ENCODE data around the gene KIT. TPM values are rescaled to one million over a fixed set of nuclear protein-coding genes. Genes with fewer than 3 reads are reported as not detected.
"Not testable (repeated sequence)": the region's sequence is repeated elsewhere in the genome, so short reads cannot be mapped to it uniquely, and the experiment has no call there.

The KIT gene
- total RNA-seq, 5 donors from 2014 or later (not counting 1 experiment from before 2014, with no cell fraction given): 0.98 to 6.6 (median 3.6) TPM

- Mint-ChIP-seq H3K27me3 (peaks cover 13 to 31% of the 10 kb centered on the region in 2 donors), H3K4me1 (peaks cover 2 to 7% (median 4%) of the 10 kb centered on the region in 3 donors), H3K4me3 (no peak overlapping the region), H3K9me3 (no peaks in the 10 kb centered on the region), H3K27ac (no peak overlapping the region), H3K36me3 (no peaks in the 10 kb centered on the region)
- no peak for ATAC-seq (replicated peaks in 1 of 4)
- Histone ChIP-seq H3K27me3 (replicated peaks in 1 of 2; ENCODE audit: control insufficient read depth in 2 of 2, extremely low read depth in 1 of 2, insufficient read depth in 2 of 2, low read length in 1 of 2) (peaks cover 0 to 4% of the 10 kb centered on the region in 2 experiments), H3K36me3 (ENCODE audit: control insufficient read depth in 2 of 2, extremely low read depth in 1 of 2, insufficient read depth in 1 of 2, low read length in 1 of 2) (no peaks in the 10 kb centered on the region), H3K27ac (ENCODE audit: low read length) (no peak overlapping the region), H3K9me3 (no peaks in the 10 kb centered on the region), H3K4me3 (ENCODE audit: control insufficient read depth in 1 of 2, extremely low read depth in 1 of 2, low read length in 1 of 2) (no peak overlapping the region), H3K4me1 (ENCODE audit: control insufficient read depth in 1 of 2, extremely low read depth in 1 of 2, insufficient read depth in 2 of 2, low read length in 2 of 2) (no peaks in the 10 kb centered on the region)
- POLR2A ChIA-PET: no interaction called here
- 95% methylated on average over 24 of the region's 29 CpGs for WGBS (ENCODE audit: insufficient coverage)
- DNase-seq: no peak
- CTCF ChIA-PET: no interaction called here
Observed at GRCh38 chr4:54632537-54632936, 25.2 kb upstream of the KIT start.

DNA sequence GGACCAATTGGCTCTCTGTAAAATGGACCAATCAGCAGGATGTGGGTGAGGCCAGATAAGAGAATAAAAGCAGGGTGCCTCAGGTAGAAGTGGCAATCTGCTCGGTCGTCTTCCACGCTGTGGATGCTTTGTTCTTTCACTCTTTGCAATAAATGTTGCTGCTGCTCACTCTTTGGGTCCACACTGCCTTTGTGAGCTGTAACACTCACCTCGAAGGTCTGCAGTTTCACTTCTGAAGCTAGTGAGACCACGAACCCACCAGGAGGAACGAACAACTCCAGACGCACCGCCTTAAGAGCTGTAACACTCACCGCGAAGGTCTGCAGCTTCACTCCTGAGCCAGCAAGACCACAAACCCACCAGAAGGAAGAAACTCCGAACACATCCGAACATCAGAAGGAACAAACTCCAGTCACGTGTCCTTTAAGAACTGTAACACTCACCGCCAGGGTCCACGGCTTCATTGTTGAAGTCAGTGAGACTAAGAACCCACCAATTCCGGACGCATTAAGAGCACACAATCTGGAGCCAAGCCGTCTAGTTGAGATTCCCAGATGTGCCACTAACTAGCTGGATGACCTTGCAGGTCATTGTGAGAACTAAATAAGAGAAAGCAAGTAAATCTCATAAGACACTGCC, 24.5 kb upstream of the KIT start:
- CTCF ChIA-PET, H3K27ac Mint-ChIP-seq: not testable (repeated sequence)
- 41% methylated on average over 13 of the region's 18 CpGs for WGBS (ENCODE audit: insufficient coverage)

DNA sequence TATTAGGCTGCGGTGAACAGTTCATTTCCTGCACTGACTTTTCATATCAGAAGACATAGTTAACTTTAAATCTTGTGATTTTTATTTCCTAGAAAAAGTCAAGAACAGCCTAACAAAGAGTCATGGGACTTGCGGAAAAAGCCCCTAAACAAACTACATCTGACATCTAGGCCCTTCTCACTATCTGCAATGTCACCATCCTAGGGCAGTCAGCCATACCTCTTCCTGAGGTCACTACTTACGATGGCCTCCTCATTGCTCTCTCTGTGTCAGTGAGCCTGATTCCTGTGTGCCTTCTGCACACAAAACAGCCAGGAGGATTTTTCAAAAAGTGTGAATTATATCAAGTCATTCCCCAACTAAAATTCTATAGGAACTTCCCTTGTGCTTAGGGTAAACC, 22.4 kb upstream of the KIT start:
- ATAC-seq (replicated peaks in 1 of 4) (no peak), DNase-seq (no peak)
- ChIA-PET CTCF (interaction anchor here in 1 of 2 donors (0.7 kb wide), 1 partner anchor 94 kb away, joined by 3 read pairs; no protein-coding TSS in a partner anchor), POLR2A (no interaction called here)
- peaks cover 2 to 7% (median 4%) of the 10 kb centered on the region in 3 donors for H3K4me1 Mint-ChIP-seq
- H3K27me3 Mint-ChIP-seq: peaks cover 7 to 17% of the 10 kb centered on the region in 2 donors
- H3K9me3 Mint-ChIP-seq: no peaks in the 10 kb centered on the region
- H3K27ac ChIP-seq (ENCODE audit: low read length): no peak overlapping the region
- H3K4me1 ChIP-seq (ENCODE audit: control insufficient read depth in 1 of 2, extremely low read depth in 1 of 2, insufficient read depth in 2 of 2, low read length in 2 of 2): no peaks in the 10 kb centered on the region
- no peaks in the 10 kb centered on the region for H3K36me3 Mint-ChIP-seq
- no peak overlapping the region for H3K27ac Mint-ChIP-seq
- H3K9me3 ChIP-seq: no peaks in the 10 kb centered on the region
- no peak overlapping the region for H3K4me3 ChIP-seq (ENCODE audit: control insufficient read depth in 1 of 2, extremely low read depth in 1 of 2, low read length in 1 of 2)
- peaks cover 0 to 4% of the 10 kb centered on the region in 2 experiments for H3K27me3 ChIP-seq (replicated peaks in 1 of 2; ENCODE audit: control insufficient read depth in 2 of 2, extremely low read depth in 1 of 2, insufficient read depth in 2 of 2, low read length in 1 of 2)
- no peaks in the 10 kb centered on the region for H3K36me3 ChIP-seq (ENCODE audit: control insufficient read depth in 2 of 2, extremely low read depth in 1 of 2, insufficient read depth in 1 of 2, low read length in 1 of 2)
- no peak overlapping the region for H3K4me3 Mint-ChIP-seq
- 100% methylated on average over 1 of the region's 3 CpGs for WGBS (ENCODE audit: insufficient coverage)

More for the DNA sequence above, 24.5 kb upstream of the KIT start:
- H3K4me1 Mint-ChIP-seq; H3K9me3 Mint-ChIP-seq; H3K36me3 ChIP-seq (ENCODE audit: control insufficient read depth in 2 of 2, extremely low read depth in 1 of 2, insufficient read depth in 1 of 2, low read length in 1 of 2); H3K9me3 ChIP-seq; H3K36me3 Mint-ChIP-seq; ATAC-seq (replicated peaks in 1 of 4); H3K4me1 ChIP-seq (ENCODE audit: control insufficient read depth in 1 of 2, extremely low read depth in 1 of 2, insufficient read depth in 2 of 2, low read length in 2 of 2); H3K4me3 ChIP-seq (ENCODE audit: control insufficient read depth in 1 of 2, extremely low read depth in 1 of 2, low read length in 1 of 2); H3K27ac ChIP-seq (ENCODE audit: low read length); DNase-seq; H3K27me3 ChIP-seq (replicated peaks in 1 of 2; ENCODE audit: control insufficient read depth in 2 of 2, extremely low read depth in 1 of 2, insufficient read depth in 2 of 2, low read length in 1 of 2): not testable (repeated sequence)
- POLR2A ChIA-PET: interaction anchor here in 1 of 2 donors (0.6 kb wide), 1 partner anchor 15 kb away, joined by 3 read pairs; no protein-coding TSS in a partner anchor
- H3K27me3 Mint-ChIP-seq: peaks cover 13 to 28% of the 10 kb centered on the region in 2 donors
- H3K4me3 Mint-ChIP-seq: peak overlapping the region; percentile 2 to 69 (median 32)

- DNase-seq (no peak), ATAC-seq (replicated peaks in 1 of 4) (no peak)
- H3K4me3 ChIP-seq (ENCODE audit: control insufficient read depth in 1 of 2, extremely low read depth in 1 of 2, low read length in 1 of 2): no peak overlapping the region
- H3K36me3 ChIP-seq (ENCODE audit: control insufficient read depth in 2 of 2, extremely low read depth in 1 of 2, insufficient read depth in 1 of 2, low read length in 1 of 2): no peaks in the 10 kb centered on the region
- H3K36me3 Mint-ChIP-seq: no peaks in the 10 kb centered on the region
- no peaks in the 10 kb centered on the region for H3K9me3 Mint-ChIP-seq
- ChIA-PET CTCF (no interaction called here), POLR2A (no interaction called here)
- WGBS (ENCODE audit: insufficient coverage): no CpG with 5 or more reads among the region's 4 CpGs
- no peak overlapping the region for H3K4me3 Mint-ChIP-seq
- H3K27me3 ChIP-seq (replicated peaks in 1 of 2; ENCODE audit: control insufficient read depth in 2 of 2, extremely low read depth in 1 of 2, insufficient read depth in 2 of 2, low read length in 1 of 2): no peaks in the 10 kb centered on the region
- H3K4me1 Mint-ChIP-seq: peaks cover 2 to 7% (median 4%) of the 10 kb centered on the region in 3 donors
- H3K9me3 ChIP-seq: no peaks in the 10 kb centered on the region
- H3K27ac ChIP-seq (ENCODE audit: low read length): no peak overlapping the region
- H3K4me1 ChIP-seq (ENCODE audit: control insufficient read depth in 1 of 2, extremely low read depth in 1 of 2, insufficient read depth in 2 of 2, low read length in 2 of 2): no peaks in the 10 kb centered on the region
- H3K27ac Mint-ChIP-seq: no peak overlapping the region
- H3K27me3 Mint-ChIP-seq: peaks cover 2 to 6% of the 10 kb centered on the region in 2 donors
Observed at GRCh38 chr4:54637325-54637724, 20.4 kb upstream of the KIT start.

DNA sequence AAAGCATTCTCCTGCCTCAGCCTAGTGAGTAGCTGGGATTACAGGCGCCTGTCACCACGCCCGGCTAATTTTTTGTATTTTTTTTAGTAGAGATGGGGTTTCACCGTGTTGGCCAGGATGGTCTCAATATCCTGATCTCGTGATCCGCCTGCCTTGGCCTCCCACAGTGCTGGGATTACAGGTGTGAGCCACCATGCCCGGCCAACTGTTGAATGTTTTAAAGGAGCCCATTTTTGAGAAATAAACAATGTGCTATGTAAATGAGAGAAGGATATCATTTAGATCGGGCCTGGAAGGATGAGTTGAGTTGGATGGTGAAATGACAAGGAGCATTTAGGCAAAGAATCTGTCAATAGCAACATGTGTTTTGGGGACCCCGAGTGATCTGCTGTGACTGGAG, 16.7 kb upstream of the KIT start:
- H3K27ac ChIP-seq (ENCODE audit: low read length); H3K9me3 Mint-ChIP-seq; H3K4me3 Mint-ChIP-seq; H3K36me3 ChIP-seq (ENCODE audit: control insufficient read depth in 2 of 2, extremely low read depth in 1 of 2, insufficient read depth in 1 of 2, low read length in 1 of 2); DNase-seq; H3K27ac Mint-ChIP-seq; CTCF ChIA-PET; H3K27me3 ChIP-seq (replicated peaks in 1 of 2; ENCODE audit: control insufficient read depth in 2 of 2, extremely low read depth in 1 of 2, insufficient read depth in 2 of 2, low read length in 1 of 2); H3K4me1 Mint-ChIP-seq; ATAC-seq (replicated peaks in 1 of 4); H3K27me3 Mint-ChIP-seq; H3K36me3 Mint-ChIP-seq; H3K9me3 ChIP-seq; H3K4me3 ChIP-seq (ENCODE audit: control insufficient read depth in 1 of 2, extremely low read depth in 1 of 2, low read length in 1 of 2); H3K4me1 ChIP-seq (ENCODE audit: control insufficient read depth in 1 of 2, extremely low read depth in 1 of 2, insufficient read depth in 2 of 2, low read length in 2 of 2): not testable (repeated sequence)
- POLR2A ChIA-PET: interaction anchor here in 1 of 2 donors (0.6 kb wide), 1 partner anchor 762 kb away, joined by 15 read pairs; no protein-coding TSS in a partner anchor
- WGBS (ENCODE audit: insufficient coverage): 94% methylated on average over 6 of the region's 9 CpGs

- H3K9me3 Mint-ChIP-seq: no peaks in the 10 kb centered on the region
- Histone ChIP-seq H3K36me3 (ENCODE audit: control insufficient read depth in 2 of 2, extremely low read depth in 1 of 2, insufficient read depth in 1 of 2, low read length in 1 of 2) (no peaks in the 10 kb centered on the region), H3K9me3 (no peaks in the 10 kb centered on the region), H3K4me3 (ENCODE audit: control insufficient read depth in 1 of 2, extremely low read depth in 1 of 2, low read length in 1 of 2) (no peak overlapping the region), H3K27ac (ENCODE audit: low read length) (no peak overlapping the region), H3K4me1 (ENCODE audit: control insufficient read depth in 1 of 2, extremely low read depth in 1 of 2, insufficient read depth in 2 of 2, low read length in 2 of 2) (no peaks in the 10 kb centered on the region), H3K27me3 (replicated peaks in 1 of 2; ENCODE audit: control insufficient read depth in 2 of 2, extremely low read depth in 1 of 2, insufficient read depth in 2 of 2, low read length in 1 of 2) (no peaks in the 10 kb centered on the region)
- no peaks in the 10 kb centered on the region for H3K4me1 Mint-ChIP-seq
- no peak overlapping the region for H3K27ac Mint-ChIP-seq
- CTCF ChIA-PET: no interaction called here
- POLR2A ChIA-PET: no interaction called here
- H3K4me3 Mint-ChIP-seq: no peak overlapping the region
- peaks cover 0 to 5% of the 10 kb centered on the region in 2 donors for H3K27me3 Mint-ChIP-seq
- no peak for DNase-seq
- ATAC-seq (replicated peaks in 1 of 4): no peak
- H3K36me3 Mint-ChIP-seq: no peaks in the 10 kb centered on the region
- WGBS (ENCODE audit: insufficient coverage): 100% methylated on average over 3 of the region's 5 CpGs
Observed at GRCh38 chr4:54643172-54643571, 14.6 kb upstream of the KIT start.

All from T-cell (primary cell).